Activated T-helper 1 cell treated with Interleukin-2 at 50 U/mL for 16 hours (primary cell): Measurements from ENCODE around the gene PLA1A.
"Not testable (repeated sequence)": the region's sequence is repeated elsewhere in the genome, so short reads cannot be mapped to it uniquely, and the experiment has no call there.

Experiments used
- DNase-seq: peaks from one replicate; pipeline ENCODE4 v3.0.0-alpha.2; 2020; ENCODE audit warnings: low read depth

The PLA1A gene

DNA sequence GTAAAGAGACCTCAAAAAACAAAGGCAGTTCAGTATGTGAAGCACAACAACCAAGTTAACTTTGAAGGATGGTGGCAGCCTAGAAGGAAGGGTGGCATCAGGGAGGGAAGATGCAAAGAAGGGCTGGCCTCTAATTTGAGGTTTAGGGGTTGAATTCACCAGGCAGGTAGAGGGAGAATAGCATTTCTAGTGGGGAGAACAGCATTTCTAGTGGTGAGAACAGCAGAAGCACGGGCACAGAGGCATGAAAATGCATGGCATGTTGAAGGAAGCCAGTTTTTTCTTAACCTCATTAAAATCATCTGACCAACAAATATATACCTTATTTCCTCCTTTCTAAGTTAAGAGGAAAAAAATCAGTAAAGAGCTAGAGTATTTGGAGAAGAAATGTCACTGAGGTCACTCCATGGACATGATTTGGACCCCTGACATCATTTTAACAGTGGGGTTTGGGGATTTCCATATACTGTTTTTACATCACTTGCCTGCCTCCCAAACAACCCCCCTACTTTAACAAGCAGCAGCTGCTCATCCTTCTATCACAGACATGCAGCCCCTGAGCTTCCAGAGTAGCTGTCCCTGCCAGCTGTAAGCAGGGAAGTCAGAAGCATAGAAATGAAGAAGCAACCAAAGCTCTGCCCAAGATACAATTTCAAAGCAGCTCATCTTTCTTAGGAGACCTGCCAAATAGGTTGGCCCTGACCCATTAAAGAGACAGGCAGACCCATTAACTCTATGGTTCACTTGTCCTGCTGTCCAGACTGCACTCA lies 65.1 kb downstream of the PLA1A start:
- DNase-seq: no peak

- no peak for DNase-seq
Observed at GRCh38 chr3:119663885-119664284, 66.2 kb downstream of the PLA1A start.

DNA sequence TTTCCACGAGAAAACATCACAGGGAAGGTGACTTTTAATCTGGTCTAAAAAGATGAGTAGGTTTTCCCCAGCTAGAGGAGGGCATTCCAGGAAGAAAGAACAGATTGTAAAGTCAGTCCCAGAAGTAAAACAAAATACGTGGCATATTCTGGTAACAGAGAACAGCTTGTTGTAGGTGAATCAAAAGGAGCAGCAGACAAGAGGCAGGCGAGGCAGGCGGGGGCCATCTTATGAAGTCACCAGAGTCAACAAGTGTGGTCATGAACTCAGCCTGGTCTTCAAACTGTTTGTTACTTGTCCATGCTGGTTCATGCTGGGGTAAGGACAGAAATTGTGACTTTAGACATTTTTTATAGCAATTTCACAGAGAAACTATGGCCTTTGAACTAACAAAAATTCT lies 66.7 kb downstream of the PLA1A start:
- no peak for DNase-seq

- DNase-seq: no peak
Observed at GRCh38 chr3:119664850-119665379, 67.2 kb downstream of the PLA1A start.

DNA sequence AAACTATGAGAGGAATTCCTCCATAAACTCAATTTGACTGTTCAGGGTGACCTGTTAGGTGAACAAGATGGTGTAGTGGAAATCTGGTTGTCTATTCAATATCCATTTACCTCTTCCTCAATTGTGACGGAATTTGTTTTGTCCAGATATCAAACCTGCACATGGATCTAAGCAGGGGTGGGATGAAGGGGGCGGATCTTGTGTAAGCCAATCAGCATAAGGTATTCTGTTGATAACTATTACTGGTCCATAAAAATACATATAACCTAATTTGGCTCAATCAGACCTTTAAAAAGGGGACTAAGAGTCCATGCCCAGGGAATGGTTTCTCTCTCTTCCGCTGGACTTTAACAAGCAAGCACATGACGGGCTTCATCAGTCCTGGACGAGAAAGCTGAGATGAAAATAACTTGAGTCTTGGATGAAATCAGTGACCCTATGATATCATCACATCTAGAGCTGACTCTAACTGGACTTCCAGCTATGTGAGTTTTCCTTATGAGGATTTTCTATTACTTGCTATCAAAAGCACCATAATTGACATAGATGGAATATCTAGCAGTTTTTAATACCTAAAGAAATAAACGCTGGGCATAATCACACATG lies 68.4 kb downstream of the PLA1A start:
- no peak for DNase-seq

GRCh38 chr3:119669906-119670570 lies 72.4 kb downstream of the PLA1A start:
- no peak for DNase-seq

- no peak for DNase-seq
Observed at GRCh38 chr3:119672776-119673175, 75.1 kb downstream of the PLA1A start.

DNA sequence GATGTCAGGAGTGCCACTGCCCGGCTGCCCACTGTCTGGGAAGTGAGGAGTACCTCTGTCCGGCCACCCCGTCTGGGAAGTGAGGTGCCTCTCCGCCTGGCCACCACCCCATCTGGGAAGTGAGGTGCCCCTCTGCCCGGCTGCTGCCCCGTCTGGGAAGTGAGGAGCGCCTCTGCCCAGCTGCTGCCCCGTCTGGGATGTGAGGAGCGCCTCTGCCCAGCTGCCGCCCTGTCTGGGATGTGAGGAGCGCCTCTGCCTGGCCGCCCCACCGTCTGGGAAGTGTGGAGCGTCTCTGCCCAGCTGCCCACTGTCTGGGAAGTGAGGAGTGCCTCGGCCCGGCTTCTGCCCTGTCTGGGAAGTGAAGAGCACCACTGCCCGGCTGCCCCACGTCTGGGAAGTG lies 76.2 kb downstream of the PLA1A start:
- DNase-seq: no peak

- DNase-seq: no peak
Observed at GRCh38 chr3:119675188-119675874, 77.6 kb downstream of the PLA1A start.

DNA sequence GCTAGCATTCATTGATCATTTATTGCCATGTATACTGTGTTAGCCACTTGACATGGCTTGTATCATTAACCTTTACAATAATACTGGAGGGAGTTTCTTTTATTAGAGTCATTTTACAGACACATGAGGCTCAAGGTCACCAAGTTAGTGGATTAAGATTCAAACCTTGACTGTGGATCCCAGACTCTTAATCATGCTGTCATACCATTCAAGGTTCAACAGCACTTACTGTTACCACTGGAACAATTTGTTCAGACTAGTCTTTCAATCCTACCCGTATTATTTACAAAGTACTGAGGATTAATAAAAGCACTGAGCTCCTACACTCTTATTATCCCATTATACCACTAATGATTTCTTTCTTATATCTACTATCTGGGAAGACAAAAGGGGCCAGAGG lies 78.3 kb downstream of the PLA1A start:
- DNase-seq: no peak

- DNase-seq: peak; percentile 93
Observed at GRCh38 chr3:119676771-119677640, 79.3 kb downstream of the PLA1A start, which contains the start of gene COX17. COX17 (minus strand) TSS chr3:119677406; CDS start chr3:119677310, 96 bp downstream.

DNA sequence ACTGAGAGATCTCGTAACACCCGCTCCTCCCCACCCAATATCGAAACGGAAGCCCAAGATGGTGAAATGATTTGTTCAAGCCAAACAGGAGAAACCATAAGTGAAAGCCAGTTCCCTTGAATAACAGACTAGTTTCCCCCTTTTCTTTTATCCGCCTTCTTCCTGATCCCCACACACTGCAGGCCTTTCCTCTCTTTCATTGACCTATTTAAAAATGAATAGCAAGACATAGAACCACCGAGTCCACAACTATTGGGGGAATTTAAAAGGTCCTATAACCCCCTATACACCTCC lies 79.9 kb downstream of the PLA1A start:
- DNase-seq: no peak

GRCh38 chr3:119678209-119678608 lies 80.5 kb downstream of the PLA1A start:
- not testable (repeated sequence) for DNase-seq
